H1 (cell line): ENCODE data around the gene AP1G2.

Source experiments
- CHD2 ChIP-seq: IDR thresholded peaks from 2 replicates; pipeline ENCODE4 v1.6.1; 2012; ENCODE audit warnings: low read length, improper control_type of control experiment
- EZH2 ChIP-seq: fragments of 200-600 bp; sonication (generic); IDR thresholded peaks from 2 replicates; pipeline ENCODE4 v1.7.1; 2012; ENCODE audit warnings: low read depth, mild to moderate bottlenecking, moderate library complexity, low read length, inconsistent platforms; ENCODE audit not compliant: severe bottlenecking
- JUND ChIP-seq: IDR thresholded peaks from 2 replicates; pipeline ENCODE4 v1.6.1; 2011; ENCODE audit warnings: mild to moderate bottlenecking, improper control_type of control experiment, low read length
- RAD21 ChIP-seq, 2 experiments: IDR thresholded peaks in 1 of 2; conservative IDR thresholded peaks in 1 of 2; 2 replicates each; pipeline ENCODE4 v1.6.1; 2011; ENCODE audit warnings: low read depth in 2 of 2, low read length in 2 of 2, improper control_type of control experiment in 1 of 2, inconsistent platforms in 1 of 2, mild to moderate bottlenecking in 1 of 2, moderate library complexity in 1 of 2

DNA sequence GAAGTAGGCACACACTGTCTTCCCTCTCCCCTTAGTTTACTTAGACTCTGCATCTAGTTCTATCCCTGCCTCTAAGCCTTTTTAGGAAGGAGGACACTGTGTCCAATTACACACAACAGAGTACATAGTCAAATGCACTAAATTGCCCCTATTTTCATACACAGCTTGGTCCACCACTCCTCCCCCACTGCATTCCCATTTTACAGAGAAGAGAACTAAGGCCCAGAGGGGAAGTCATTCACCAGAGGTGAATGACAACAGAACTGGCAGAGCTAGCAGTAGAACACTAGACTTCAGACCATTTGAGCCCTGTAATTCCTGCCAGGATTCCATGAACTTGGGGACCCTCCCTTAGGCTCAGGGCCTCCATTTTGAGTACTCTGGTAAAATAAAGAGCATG, 12.1 kb upstream of the AP1G2 start:
- TF ChIP-seq JUND (no peak), EZH2 (no peak), CHD2 (no peak), RAD21 (IDR thresholded peaks at IDR 0.05 in 1 of 2, conservative IDR thresholded peaks at IDR 0.05 in 1 of 2; ENCODE audit: low read depth in 2 of 2, low read length in 2 of 2) (no peak)
